Activated T-cell treated with anti-CD3 and anti-CD28 coated beads, Interleukin-2, amount 50 U/mL, for 24 hours (primary cell): Measurements from ENCODE around the gene VWCE.

Experiments
- DNase-seq: peaks from one replicate; pipeline ENCODE4 v3.0.0-alpha.2; 2020
- H3K27ac Mint-ChIP-seq: 2 replicates; pipeline ENCODE4 v1.8.0; 2020; ENCODE audit warnings: mild to moderate bottlenecking, mixed read lengths
- H3K27me3 Mint-ChIP-seq: 2 replicates; pipeline ENCODE4 v1.8.0; 2020; ENCODE audit warnings: mixed read lengths
- H3K36me3 Mint-ChIP-seq: 2 replicates; pipeline ENCODE4 v1.8.0; 2020; ENCODE audit warnings: low read depth, mixed read lengths
- H3K4me1 Mint-ChIP-seq: 2 replicates; pipeline ENCODE4 v1.8.0; 2020; ENCODE audit warnings: low read depth, mixed read lengths
- H3K4me3 Mint-ChIP-seq: 2 replicates; pipeline ENCODE4 v1.8.0; 2020; ENCODE audit warnings: mild to moderate bottlenecking, moderate library complexity, mixed read lengths
- H3K9me3 Mint-ChIP-seq: 2 replicates; pipeline ENCODE4 v1.8.0; 2020; ENCODE audit warnings: mixed read lengths

VWCE gene

DNA sequence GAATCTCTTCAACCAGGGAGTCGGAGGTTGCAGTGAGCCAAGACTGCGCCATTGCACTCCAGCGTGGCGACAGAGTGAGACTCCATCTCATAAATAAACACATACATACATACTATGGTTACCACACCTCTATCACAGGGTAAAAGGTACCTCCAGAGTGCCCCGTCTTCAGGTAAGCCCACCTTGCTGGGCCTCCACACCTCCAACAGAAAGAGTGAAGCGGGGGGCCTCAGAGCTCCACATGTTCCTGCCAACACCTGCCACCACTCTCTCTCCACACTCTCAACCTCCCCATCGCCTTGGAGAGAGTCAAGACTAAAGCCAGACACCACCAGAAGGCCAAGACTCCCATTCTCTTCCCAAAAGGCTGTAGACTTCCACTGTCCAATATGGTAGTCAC is 10.3 kb upstream of the VWCE start:
- Mint-ChIP-seq H3K9me3 (no peaks in the 10 kb centered on the region), H3K27me3 (no peaks in the 10 kb centered on the region), H3K36me3 (no peaks in the 10 kb centered on the region), H3K4me3 (no peak overlapping the region), H3K4me1 (peaks cover 9% of the 10 kb centered on the region), H3K27ac (no peak overlapping the region)
- no peak for DNase-seq

DNA sequence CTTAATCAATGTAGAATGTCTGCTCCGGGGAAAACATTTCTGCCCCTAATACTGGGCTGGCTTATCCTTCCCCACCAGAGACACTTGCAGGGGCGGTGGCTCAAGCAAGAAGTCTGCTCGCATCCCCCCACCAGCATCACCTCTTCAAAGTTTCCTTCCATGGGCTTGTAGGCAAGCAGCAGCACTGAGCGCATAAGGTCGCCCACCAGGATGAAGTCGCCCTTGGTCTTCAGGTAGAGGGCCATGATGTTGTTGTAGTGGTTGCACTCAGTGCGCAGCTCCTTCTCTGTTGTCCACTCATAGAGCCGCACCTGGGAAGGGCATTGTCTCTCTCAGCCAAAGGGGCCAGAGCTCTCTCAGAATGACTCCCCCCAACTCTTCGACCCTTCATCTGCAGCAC is 8.6 kb upstream of the VWCE start:
- Mint-ChIP-seq H3K27ac (no peak overlapping the region), H3K27me3 (no peaks in the 10 kb centered on the region), H3K9me3 (no peaks in the 10 kb centered on the region), H3K4me1 (peaks cover 15% of the 10 kb centered on the region), H3K4me3 (no peak overlapping the region), H3K36me3 (no peaks in the 10 kb centered on the region)
- DNase-seq = no peak

DNA sequence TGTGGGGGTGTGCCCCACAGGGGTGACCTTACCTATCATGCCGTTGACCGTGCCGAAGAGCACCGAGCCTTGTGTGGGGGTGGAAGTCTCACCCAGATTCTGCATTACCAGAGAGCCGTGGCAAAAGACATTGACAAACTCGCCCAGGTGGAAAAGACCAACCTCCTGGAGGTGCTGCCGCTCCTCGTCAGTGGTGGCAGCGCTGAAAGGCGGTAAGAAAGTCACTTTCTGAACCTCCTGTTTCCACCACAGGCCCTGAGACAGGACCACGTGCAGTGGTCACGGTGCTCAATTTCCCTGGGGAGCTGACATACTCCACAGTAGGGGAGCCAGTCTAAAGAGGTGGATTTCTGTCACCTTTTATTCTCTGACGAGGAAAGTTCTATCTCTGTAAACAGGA is 7.4 kb upstream of the VWCE start:
- H3K36me3 Mint-ChIP-seq = no peaks in the 10 kb centered on the region
- H3K27ac Mint-ChIP-seq = no peak overlapping the region
- no peak for DNase-seq
- no peak overlapping the region for H3K4me3 Mint-ChIP-seq
- H3K4me1 Mint-ChIP-seq = peaks cover 27% of the 10 kb centered on the region
- no peaks in the 10 kb centered on the region for H3K27me3 Mint-ChIP-seq
- H3K9me3 Mint-ChIP-seq = no peaks in the 10 kb centered on the region

DNA sequence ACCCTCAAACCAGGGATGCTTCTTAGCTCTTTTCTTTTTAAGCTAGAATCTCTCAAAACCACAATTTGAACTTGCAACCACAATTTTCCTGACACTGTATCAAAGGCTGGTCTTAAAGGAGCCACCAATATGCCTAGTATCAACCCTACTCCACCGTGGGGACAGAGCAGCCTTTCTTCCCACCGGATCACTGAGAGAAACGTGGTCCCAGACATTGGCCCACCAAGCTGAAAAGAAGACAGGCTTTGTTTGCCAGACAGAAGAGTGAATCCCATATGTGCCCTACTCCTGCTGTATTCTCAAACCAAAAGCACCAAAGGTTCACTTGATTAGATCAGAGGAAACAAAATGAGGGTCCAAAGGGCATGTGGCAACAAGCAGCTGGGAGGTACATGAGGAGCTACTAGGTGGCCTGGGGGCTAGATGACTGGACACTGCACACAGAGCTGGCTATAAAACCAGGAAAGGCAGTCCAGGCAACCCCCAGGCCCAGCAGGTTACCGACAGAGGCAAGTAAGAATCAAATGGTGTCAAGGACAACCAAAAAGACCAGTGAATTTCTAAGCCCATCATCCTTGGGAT is 3.6 kb upstream of the VWCE start:
- Mint-ChIP-seq H3K4me3 (no peak overlapping the region), H3K27me3 (peaks cover 6% of the 10 kb centered on the region), H3K4me1 (peaks cover 39% of the 10 kb centered on the region), H3K36me3 (peaks cover 5% of the 10 kb centered on the region), H3K27ac (no peak overlapping the region), H3K9me3 (no peaks in the 10 kb centered on the region)
- DNase-seq = no peak

DNA sequence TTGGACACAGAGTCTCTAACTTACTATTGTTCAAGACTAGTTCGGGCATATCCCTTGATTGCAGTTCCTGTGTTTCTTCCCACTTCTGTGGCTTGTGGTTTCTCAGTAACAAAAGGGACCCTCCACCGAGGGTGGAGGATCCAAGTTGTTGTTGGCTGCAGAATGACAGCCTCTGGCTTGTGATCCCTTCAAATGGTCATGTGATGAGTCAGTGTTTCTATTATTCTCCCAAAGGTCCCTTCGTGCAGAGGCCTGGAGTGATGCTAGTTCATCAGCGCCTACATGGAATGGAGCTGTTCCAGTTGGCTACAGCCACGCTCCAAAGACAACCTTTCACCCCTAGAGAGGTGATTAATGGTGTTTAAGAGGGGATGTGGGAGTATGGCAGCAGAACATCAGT is 2.6 kb upstream of the VWCE start:
- Mint-ChIP-seq H3K4me3 (no peak overlapping the region), H3K4me1 (peaks cover 45% of the 10 kb centered on the region), H3K27me3 (peaks cover 12% of the 10 kb centered on the region), H3K36me3 (peaks cover 7% of the 10 kb centered on the region), H3K9me3 (no peaks in the 10 kb centered on the region), H3K27ac (peak overlapping the region; percentile 26)
- no peak for DNase-seq

DNA sequence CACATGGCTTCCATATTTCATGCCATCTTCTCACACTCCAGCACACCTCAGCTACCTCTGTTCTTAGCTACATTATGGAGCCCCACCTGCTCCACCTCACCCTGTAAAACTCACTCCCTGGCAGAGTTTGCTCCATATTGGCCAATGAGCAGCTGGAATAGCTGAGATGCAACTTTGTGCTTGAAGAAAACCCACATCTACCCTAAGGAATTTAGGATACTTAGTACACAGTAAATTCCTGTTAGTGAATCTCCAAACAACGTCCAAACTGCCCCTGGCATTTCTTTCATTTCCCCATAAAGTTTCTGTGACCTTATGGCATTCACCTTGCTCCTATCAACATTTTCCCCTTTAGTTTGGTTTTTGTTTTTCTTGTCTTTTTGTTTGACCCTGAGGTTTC is 2.2 kb upstream of the VWCE start:
- Mint-ChIP-seq H3K27me3 (peaks cover 16% of the 10 kb centered on the region), H3K36me3 (peaks cover 7% of the 10 kb centered on the region), H3K4me1 (peaks cover 48% of the 10 kb centered on the region), H3K4me3 (no peak overlapping the region), H3K27ac (peak overlapping the region; percentile 26), H3K9me3 (no peaks in the 10 kb centered on the region)
- DNase-seq = no peak

DNA sequence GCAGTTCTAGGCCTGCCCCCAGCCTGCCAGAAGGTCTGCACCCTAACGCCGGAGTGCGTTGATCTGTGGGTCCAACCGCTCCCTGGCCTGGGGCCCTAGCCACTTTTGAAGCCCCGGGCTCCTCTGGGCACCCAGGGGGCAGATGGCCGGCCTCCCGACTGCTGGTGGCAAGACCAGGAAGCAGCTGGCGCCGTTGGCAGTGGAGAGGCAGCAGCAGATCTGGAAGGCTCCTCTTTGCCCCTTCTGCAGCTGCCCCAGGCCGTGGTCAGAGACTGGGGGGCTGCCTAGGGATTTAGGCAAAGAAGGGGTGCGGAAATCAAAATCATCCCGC is 445 bp upstream of the VWCE start:
- peak overlapping the region; percentile 68 for H3K4me3 Mint-ChIP-seq
- peaks cover 30% of the 10 kb centered on the region for H3K27me3 Mint-ChIP-seq
- H3K27ac Mint-ChIP-seq = no peak overlapping the region
- H3K9me3 Mint-ChIP-seq = no peaks in the 10 kb centered on the region
- no peak for DNase-seq
- peaks cover 46% of the 10 kb centered on the region for H3K4me1 Mint-ChIP-seq
- H3K36me3 Mint-ChIP-seq = peaks cover 10% of the 10 kb centered on the region

DNA sequence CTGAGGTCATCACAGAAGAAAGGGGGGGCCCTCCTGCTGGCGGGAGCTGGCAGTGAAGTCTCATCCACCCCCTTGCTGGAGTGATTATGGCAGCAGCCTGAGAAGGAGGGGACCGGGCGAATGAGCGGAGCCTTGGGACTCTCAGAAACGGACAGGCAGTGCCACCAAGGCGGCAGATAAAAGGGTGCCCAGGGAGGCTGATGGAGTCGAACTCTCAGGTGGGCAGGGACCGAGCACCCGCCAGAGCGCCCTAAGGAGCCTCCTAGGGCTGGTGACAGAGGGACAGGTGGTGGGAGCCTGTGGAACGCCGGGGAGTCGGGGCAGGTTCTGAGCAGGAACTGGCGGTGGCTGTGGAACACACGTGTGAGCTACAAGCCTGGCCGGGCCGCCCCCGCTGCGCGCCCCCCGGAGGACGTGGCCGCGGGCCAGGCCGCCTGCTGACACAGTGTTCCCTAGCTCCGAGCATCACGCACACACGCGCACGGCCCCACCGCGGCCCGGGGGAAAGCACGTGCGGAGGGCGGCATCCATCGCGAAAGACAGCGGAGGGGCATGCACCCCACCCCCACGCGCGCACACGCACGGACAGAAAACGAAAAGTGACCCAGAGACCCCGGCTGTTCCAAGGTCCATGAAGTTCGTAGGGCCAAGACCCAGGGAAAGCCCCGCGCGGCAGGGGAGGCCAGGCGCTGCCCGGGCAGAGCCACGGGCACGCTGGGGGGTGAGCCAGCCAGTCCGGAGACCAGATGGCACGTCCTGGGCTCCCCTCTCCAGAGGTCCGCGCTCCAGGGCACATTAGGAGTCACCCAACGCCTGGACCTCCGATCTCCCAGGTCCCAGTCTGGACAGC is 1.0 kb downstream of the VWCE start:
- Mint-ChIP-seq H3K36me3 (peaks cover 14% of the 10 kb centered on the region), H3K4me1 (peaks cover 37% of the 10 kb centered on the region), H3K27ac (peak overlapping the region; percentile 87), H3K4me3 (peak overlapping the region; percentile 85), H3K27me3 (peaks cover 30% of the 10 kb centered on the region), H3K9me3 (no peaks in the 10 kb centered on the region)
- DNase-seq = peak; percentile 75

DNA sequence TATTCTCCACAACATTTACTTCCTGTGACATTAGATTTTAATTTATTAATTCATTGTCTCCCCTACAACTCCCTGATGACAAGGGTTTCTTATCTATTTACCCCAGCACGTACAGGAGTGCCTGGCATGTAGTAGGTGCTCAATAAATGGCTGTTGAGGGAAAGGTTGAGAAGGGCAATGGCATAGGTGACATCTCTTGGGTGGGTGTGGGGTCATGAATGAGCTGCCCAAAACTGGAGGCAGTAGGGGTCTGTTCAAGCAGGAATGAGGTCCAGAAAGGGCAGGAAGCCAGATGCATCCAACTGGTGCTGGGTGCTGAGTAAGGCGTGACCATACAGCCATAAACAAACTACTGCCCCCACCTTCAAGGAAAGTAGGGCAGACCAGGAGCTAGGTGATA is 2.8 kb downstream of the VWCE start:
- no peaks in the 10 kb centered on the region for H3K9me3 Mint-ChIP-seq
- peak overlapping the region; percentile 85 for H3K4me3 Mint-ChIP-seq
- no peak overlapping the region for H3K27ac Mint-ChIP-seq
- peaks cover 30% of the 10 kb centered on the region for H3K27me3 Mint-ChIP-seq
- peaks cover 21% of the 10 kb centered on the region for H3K4me1 Mint-ChIP-seq
- DNase-seq = no peak
- peaks cover 23% of the 10 kb centered on the region for H3K36me3 Mint-ChIP-seq

DNA sequence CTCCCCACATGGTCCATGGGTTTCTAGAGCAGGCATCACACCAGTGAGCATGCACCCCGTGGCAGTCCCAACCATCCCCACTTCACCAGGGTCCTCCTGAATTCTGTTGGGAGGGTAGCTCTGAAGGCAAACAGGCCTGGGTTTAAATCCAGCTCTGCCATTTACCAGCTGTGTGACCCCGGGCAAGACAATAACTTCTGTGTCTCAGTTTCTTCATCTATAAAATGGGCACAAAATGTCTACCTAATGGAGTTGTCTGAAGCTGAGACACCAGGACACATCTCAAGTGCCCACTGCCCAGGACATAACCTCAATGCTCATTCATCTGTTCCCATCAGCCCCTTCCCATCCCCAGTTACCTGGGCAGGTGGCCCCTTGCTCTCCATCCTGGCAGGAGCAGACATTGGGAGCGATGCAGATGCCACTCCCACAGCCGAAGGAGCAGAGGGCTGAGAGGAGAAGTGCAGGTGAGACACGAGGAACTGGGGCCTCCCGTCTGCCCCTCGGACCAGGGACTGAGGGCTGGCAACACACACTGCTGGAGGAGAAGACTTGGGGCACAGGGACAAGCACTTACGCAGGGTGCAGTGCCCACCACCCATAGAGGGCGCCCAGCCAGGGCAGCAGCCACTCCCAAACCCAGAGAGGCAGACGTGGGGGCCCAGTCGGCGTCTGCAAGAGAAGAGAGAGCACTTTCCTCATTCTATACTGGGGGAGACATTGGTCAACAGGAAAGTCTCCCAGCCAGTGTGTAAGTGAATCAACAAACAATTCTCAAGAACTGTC is 4.0 kb downstream of the VWCE start:
- H3K4me1 Mint-ChIP-seq = peaks cover 19% of the 10 kb centered on the region
- H3K36me3 Mint-ChIP-seq = peaks cover 30% of the 10 kb centered on the region
- no peak overlapping the region for H3K4me3 Mint-ChIP-seq
- H3K27ac Mint-ChIP-seq = no peak overlapping the region
- H3K27me3 Mint-ChIP-seq = peaks cover 30% of the 10 kb centered on the region
- no peaks in the 10 kb centered on the region for H3K9me3 Mint-ChIP-seq
- DNase-seq = no peak

DNA sequence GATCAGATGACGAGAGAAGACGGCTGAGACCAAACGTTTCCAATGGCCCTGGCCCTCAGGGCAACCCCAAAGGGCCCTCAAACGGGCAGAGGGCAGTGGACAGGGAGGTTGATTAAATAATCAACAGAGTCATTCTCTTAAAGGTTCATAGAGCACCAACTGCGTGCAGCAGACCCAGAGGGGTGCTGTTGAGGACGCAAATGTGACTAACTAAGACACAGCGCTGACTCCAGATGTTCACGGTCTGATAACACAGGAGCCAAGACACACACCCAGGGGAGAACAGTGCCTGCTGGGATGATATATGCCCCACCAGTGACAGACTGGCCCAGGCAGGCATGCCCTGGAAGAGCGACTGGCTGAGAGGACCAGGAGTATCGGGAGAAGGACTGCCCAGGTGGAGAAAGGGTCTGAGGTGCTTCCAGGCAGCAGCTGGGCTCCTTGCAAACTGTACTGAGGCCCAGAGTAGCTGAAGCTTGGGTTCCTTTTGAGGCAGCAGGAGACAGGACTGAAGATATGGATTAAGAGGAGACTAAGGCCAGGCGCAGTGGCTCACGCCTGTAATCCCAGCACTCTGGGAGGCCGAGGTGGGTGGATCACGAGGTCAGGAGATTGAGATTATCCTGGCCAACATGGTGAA is 7.7 kb downstream of the VWCE start:
- Mint-ChIP-seq H3K36me3 (peaks cover 53% of the 10 kb centered on the region), H3K27me3 (peaks cover 15% of the 10 kb centered on the region), H3K9me3 (no peaks in the 10 kb centered on the region), H3K4me1 (peaks cover 2% of the 10 kb centered on the region), H3K4me3 (no peak overlapping the region), H3K27ac (no peak overlapping the region)
- DNase-seq = no peak

DNA sequence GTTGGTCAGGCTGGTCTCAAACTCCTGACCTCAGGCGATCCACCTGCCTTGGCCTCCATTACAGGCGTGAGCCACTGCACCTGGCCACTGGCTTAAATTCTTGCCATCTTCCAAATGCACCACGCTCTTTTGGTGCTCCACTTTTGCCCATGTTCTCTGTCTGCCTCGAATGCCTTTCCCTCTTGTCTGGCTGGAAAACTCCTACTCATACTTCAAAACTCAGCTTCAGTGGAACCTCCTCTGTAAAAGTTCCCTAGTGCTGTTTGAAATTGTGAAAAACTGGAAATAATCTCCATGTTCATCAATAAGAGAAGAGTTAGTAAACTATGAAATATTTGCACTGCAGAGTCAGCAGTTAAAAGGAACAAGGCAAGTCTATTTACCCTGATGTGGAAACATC is 11.5 kb downstream of the VWCE start:
- no peak overlapping the region for H3K4me3 Mint-ChIP-seq
- no peaks in the 10 kb centered on the region for H3K27me3 Mint-ChIP-seq
- DNase-seq = no peak
- H3K4me1 Mint-ChIP-seq = no peaks in the 10 kb centered on the region
- peaks cover 71% of the 10 kb centered on the region for H3K36me3 Mint-ChIP-seq
- H3K9me3 Mint-ChIP-seq = no peaks in the 10 kb centered on the region
- H3K27ac Mint-ChIP-seq = no peak overlapping the region

DNA sequence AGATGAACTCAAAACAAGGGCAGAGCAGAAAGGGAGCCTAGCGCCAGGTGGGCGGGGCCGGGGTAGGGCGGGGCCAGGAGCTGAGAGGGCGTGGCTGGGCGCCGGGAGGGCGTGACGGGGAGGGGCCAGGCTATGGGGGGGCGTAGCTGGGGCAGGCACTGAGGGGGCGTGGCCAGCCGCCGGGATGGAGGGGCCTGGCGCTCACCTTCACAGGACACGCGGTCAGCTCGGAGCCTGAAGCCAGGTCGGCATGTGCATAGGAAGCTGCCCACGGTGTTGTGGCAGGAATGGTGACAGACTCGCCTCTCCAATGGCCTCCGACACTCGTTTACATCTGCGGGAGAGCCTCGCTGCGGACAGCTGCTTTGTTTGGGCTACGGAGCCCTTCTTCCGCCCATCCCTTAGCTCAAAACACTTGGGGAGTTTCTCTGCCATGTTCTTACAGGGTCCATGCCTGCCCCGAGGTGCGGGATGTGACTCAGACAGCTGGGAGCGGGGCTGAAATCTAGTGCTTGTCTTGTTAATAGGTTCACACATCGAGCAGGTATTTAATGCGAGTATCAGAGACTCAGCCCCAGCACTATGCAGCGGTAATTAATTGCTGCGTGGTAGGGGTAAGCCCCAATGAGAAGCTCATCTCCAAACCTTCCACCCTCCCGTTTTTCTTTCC is 13.4 kb downstream of the VWCE start:
- H3K36me3 Mint-ChIP-seq = peaks cover 70% of the 10 kb centered on the region
- H3K4me3 Mint-ChIP-seq = no peak overlapping the region
- peak; percentile 65 for DNase-seq
- H3K27ac Mint-ChIP-seq = no peak overlapping the region
- H3K27me3 Mint-ChIP-seq = no peaks in the 10 kb centered on the region
- no peaks in the 10 kb centered on the region for H3K4me1 Mint-ChIP-seq
- no peaks in the 10 kb centered on the region for H3K9me3 Mint-ChIP-seq

DNA sequence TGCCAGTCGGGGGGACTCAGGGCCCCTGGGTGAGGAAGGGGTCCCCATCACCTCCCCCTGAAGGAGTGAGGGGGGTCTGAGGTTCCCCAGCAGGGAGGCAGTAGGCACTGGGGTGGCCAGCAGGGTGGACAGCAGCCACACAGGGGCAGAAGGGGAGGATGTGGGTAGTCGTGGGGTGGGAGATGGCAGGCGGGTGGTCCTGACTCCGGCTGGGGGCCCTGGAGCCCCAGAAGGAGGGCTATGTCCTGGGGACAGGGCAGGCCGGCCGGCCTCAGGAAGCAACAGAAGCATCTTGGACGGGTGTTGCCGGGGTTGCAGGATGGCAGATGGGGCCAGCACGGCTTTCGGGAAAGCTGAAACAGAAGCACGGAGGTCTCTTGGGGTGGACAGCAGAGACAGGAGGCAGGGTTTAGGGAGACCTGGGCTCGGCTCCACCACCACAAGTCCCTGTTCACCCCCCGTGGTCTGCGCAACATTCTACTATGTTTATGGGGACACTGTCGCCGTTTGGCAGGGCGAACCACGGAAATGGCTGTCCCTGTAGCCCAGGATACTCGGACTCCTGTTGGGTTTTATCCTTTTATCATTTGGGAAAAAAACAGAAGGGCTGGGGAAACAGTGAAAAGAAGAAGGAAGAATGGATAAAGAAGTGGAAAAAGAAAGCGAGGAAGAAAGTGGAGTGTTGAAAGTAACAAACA is 14.1 kb downstream of the VWCE start:
- Mint-ChIP-seq H3K9me3 (no peaks in the 10 kb centered on the region), H3K27ac (no peak overlapping the region), H3K4me1 (no peaks in the 10 kb centered on the region), H3K27me3 (no peaks in the 10 kb centered on the region), H3K4me3 (no peak overlapping the region), H3K36me3 (peaks cover 66% of the 10 kb centered on the region)
- DNase-seq = no peak
